SH-SY5Y (cell line): ENCODE data around the gene CAP1.

Experiments
- GATA2 ChIP-seq: IDR thresholded peaks from 2 replicates; pipeline ENCODE4 v1.6.1; 2011; ENCODE audit warnings: mild to moderate bottlenecking, low read depth, low read length
- GATA3 ChIP-seq: IDR thresholded peaks from 2 replicates; pipeline ENCODE4 v1.6.1; 2011; ENCODE audit warnings: low read depth, mild to moderate bottlenecking, low read length, moderate library complexity

- TF ChIP-seq GATA2 (no peak), GATA3 (no peak)
Measured at GRCh38 chr1:39996396-39997004, 44.0 kb upstream of the CAP1 start.
